NCI-H1694 (cell line): ENCODE measurements around the gene ITGB3.
"Not testable (repeated sequence)": the region's sequence is repeated elsewhere in the genome, so short reads cannot be mapped to it uniquely, and the experiment has no call there.

ENCODE experiments used
- DNase-seq: peaks from one replicate; lab custom pipeline; 2025; lab: John Stamatoyannopoulos, UW

ITGB3 gene

GRCh38 chr17:47223007-47223406 lies 30.6 kb upstream of the ITGB3 start:
- no peak for DNase-seq

GRCh38 chr17:47223460-47223859 lies 30.2 kb upstream of the ITGB3 start:
- no peak for DNase-seq

GRCh38 chr17:47224077-47224476 lies 29.6 kb upstream of the ITGB3 start:
- not testable (repeated sequence) for DNase-seq

GRCh38 chr17:47224966-47225365 lies 28.7 kb upstream of the ITGB3 start:
- no peak for DNase-seq

GRCh38 chr17:47225436-47225858 lies 28.2 kb upstream of the ITGB3 start:
- no peak for DNase-seq

GRCh38 chr17:47225911-47226688 lies 27.5 kb upstream of the ITGB3 start:
- DNase-seq = no peak

GRCh38 chr17:47227862-47228261 lies 25.8 kb upstream of the ITGB3 start:
- no peak for DNase-seq

GRCh38 chr17:47229535-47230443 lies 23.8 kb upstream of the ITGB3 start:
- peak; percentile 80 for DNase-seq

- DNase-seq = no peak
Observed at GRCh38 chr17:47230864-47231263, 22.8 kb upstream of the ITGB3 start.

- DNase-seq = no peak
Observed at GRCh38 chr17:47231334-47231733, 22.3 kb upstream of the ITGB3 start.

- DNase-seq = no peak
Observed at GRCh38 chr17:47231866-47232265, 21.8 kb upstream of the ITGB3 start.

- DNase-seq = no peak
Observed at GRCh38 chr17:47232465-47232864, 21.2 kb upstream of the ITGB3 start.

- DNase-seq = no peak
Observed at GRCh38 chr17:47235506-47235905, 18.1 kb upstream of the ITGB3 start.

GRCh38 chr17:47235923-47236322 lies 17.7 kb upstream of the ITGB3 start:
- no peak for DNase-seq

GRCh38 chr17:47237841-47238240 lies 15.8 kb upstream of the ITGB3 start:
- DNase-seq = no peak

GRCh38 chr17:47238321-47239010 lies 15.2 kb upstream of the ITGB3 start:
- no peak for DNase-seq

GRCh38 chr17:47239619-47239966 lies 14.0 kb upstream of the ITGB3 start:
- DNase-seq = no peak

GRCh38 chr17:47239967-47240651 lies 13.5 kb upstream of the ITGB3 start:
- DNase-seq = no peak

GRCh38 chr17:47240806-47241205 lies 12.8 kb upstream of the ITGB3 start:
- DNase-seq = no peak

GRCh38 chr17:47242648-47243047 lies 11.0 kb upstream of the ITGB3 start:
- no peak for DNase-seq

- DNase-seq = no peak
Observed at GRCh38 chr17:47243737-47244598, 9.7 kb upstream of the ITGB3 start.
